H1 (cell line): ENCODE data around the gene TET2. TPM values are rescaled to one million over a fixed set of nuclear protein-coding genes. Genes with fewer than 3 reads are reported as not detected.

Source experiments
- CTCF ChIA-PET: fragments of 300-600 bp; sonication (Branson Sonifier 250); formaldehyde crosslinking; loops from one replicate; lab custom pipeline; 2021; ENCODE audit not compliant: partially characterized antibody; lab: Charles Lee
- POLR2A ChIA-PET: fragments of 300-600 bp; sonication (Branson Sonifier 250); formaldehyde crosslinking; loops from one replicate; lab custom pipeline; 2021; ENCODE audit warnings: inconsistent platforms; ENCODE audit not compliant: partially characterized antibody; lab: Charles Lee
- DNase-seq, 2 experiments: peaks; one replicate each; pipeline versions ENCODE4 v3.0.0 to v3.0.0-alpha.2; 2010 to 2022; ENCODE audit warnings: low spot score in 2 of 2, low read depth in 1 of 2, mixed read lengths in 1 of 2
- FAIRE-seq: peaks from 2 replicates; lab custom pipeline; 2011; peaks lifted over from hg19 to GRCh38; lab: Jason Lieb, UNC
- H2AFZ ChIP-seq: 2 replicates; pipeline ENCODE4 v1.8.1; 2012; ENCODE audit warnings: low read length, inconsistent platforms
- H2AK5ac ChIP-seq: 2 replicates; pipeline ENCODE4 v1.6.1; 2013; ENCODE audit warnings: low read depth, low read length
- H2BK120ac ChIP-seq: replicated peaks from 2 replicates; pipeline ENCODE3; 2013; ENCODE audit warnings: low read depth, low read length, inconsistent platforms
- H2BK12ac ChIP-seq: 2 replicates; pipeline ENCODE4 v1.6.1; 2013; ENCODE audit warnings: low read depth, low read length
- H2BK15ac ChIP-seq: 2 replicates; pipeline ENCODE4 v1.6.1; 2013; ENCODE audit warnings: low read length
- H2BK20ac ChIP-seq: 2 replicates; pipeline ENCODE4 v1.6.1; 2013; ENCODE audit warnings: low read length
- H2BK5ac ChIP-seq: 2 replicates; pipeline ENCODE4 v1.6.1; 2013; ENCODE audit warnings: low read depth, low read length
- H3K14ac ChIP-seq: 2 replicates; pipeline ENCODE4 v1.6.1; 2013; ENCODE audit warnings: inconsistent platforms; ENCODE audit not compliant: insufficient read length
- H3K18ac ChIP-seq: 2 replicates; pipeline ENCODE4 v1.6.1; 2013; ENCODE audit warnings: low read length; ENCODE audit errors: extremely low read depth
- H3K23ac ChIP-seq: 2 replicates; pipeline ENCODE4 v1.6.1; 2013; ENCODE audit warnings: inconsistent platforms; ENCODE audit not compliant: insufficient read length
- H3K23me2 ChIP-seq: 2 replicates; pipeline ENCODE4 v1.6.1; 2013; ENCODE audit warnings: low read depth, low read length
- H3K27ac ChIP-seq: 2 replicates; pipeline ENCODE4 v1.6.1; 2011; ENCODE audit warnings: low read depth, low read length, inconsistent platforms
- H3K27me3 ChIP-seq, 4 experiments: replicated peaks in 1 of 4; 1 replicate in 1 of 4; 2 replicates in 3 of 4; pipeline versions ENCODE4 v1.6.1 to v1.8.1; 2011 to 2013; ENCODE audit warnings: low read length in 3 of 4, mild to moderate bottlenecking in 3 of 4, inconsistent platforms in 2 of 4, mixed read lengths in 2 of 4, moderate library complexity in 1 of 4; ENCODE audit not compliant: control insufficient read depth in 3 of 4, insufficient read depth in 3 of 4; ENCODE audit errors: extremely low read depth in 1 of 4
- H3K36me3 ChIP-seq, 4 experiments: 2 replicates each; pipeline versions ENCODE4 v1.6.1 to v1.8.1; 2011 to 2013; ENCODE audit warnings: mild to moderate bottlenecking in 4 of 4, low read length in 3 of 4, moderate library complexity in 2 of 4, control low read depth in 1 of 4, inconsistent platforms in 1 of 4; ENCODE audit not compliant: insufficient read depth in 4 of 4, control insufficient read depth in 2 of 4
- H3K4ac ChIP-seq: replicated peaks from 2 replicates; pipeline ENCODE3; 2013; ENCODE audit warnings: low read length, low read depth, mixed read lengths, inconsistent platforms; ENCODE audit not compliant: insufficient read length
- H3K4me1 ChIP-seq, 4 experiments: replicated peaks in 1 of 4; 1 replicate in 1 of 4; 2 replicates in 3 of 4; pipeline versions ENCODE4 v1.6.1 to v1.8.1; 2011 to 2013; ENCODE audit warnings: low read length in 3 of 4, inconsistent platforms in 2 of 4, mixed read lengths in 1 of 4; ENCODE audit not compliant: insufficient read depth in 4 of 4, control insufficient read depth in 3 of 4
- H3K4me2 ChIP-seq, 2 experiments: 2 replicates each; pipeline versions ENCODE4 v1.6.1 to v1.8.1; 2011 to 2013; ENCODE audit warnings: low read depth in 2 of 2, low read length in 2 of 2, control low read depth in 1 of 2, inconsistent platforms in 1 of 2, mild to moderate bottlenecking in 1 of 2; ENCODE audit not compliant: insufficient read depth in 1 of 2
- H3K4me3 ChIP-seq, 4 experiments: fragments of 200-600, 300-600 bp in 1 of 4; sonication (generic), shearing (Covaris generic), sonication (Bioruptor Twin) in 1 of 4; 2 replicates each; pipeline versions ENCODE4 v1.5.1 to v1.8.1; 2011 to 2016; ENCODE audit warnings: low read length in 4 of 4, low read depth in 3 of 4, control low read depth in 2 of 4, inconsistent platforms in 2 of 4, mild to moderate bottlenecking in 2 of 4, mixed read lengths in 1 of 4, moderate library complexity in 1 of 4; ENCODE audit not compliant: insufficient read depth in 2 of 4; ENCODE audit errors: extremely low read depth in 1 of 4
- H3K56ac ChIP-seq: replicated peaks from 2 replicates; pipeline ENCODE3; 2013; ENCODE audit warnings: low read depth, mild to moderate bottlenecking, mixed read lengths, low read length, inconsistent platforms; ENCODE audit not compliant: insufficient read length
- H3K79me1 ChIP-seq: 2 replicates; pipeline ENCODE4 v1.6.1; 2013; ENCODE audit warnings: low read depth, low read length, control low read depth
- H3K79me2 ChIP-seq, 2 experiments: 2 replicates each; pipeline versions ENCODE4 v1.6.1 to v1.8.1; 2012 to 2013; ENCODE audit warnings: low read length in 2 of 2, mild to moderate bottlenecking in 2 of 2, inconsistent platforms in 1 of 2; ENCODE audit not compliant: insufficient read depth in 2 of 2, control insufficient read depth in 1 of 2
- H3K9ac ChIP-seq, 4 experiments: replicated peaks in 1 of 4; 1 replicate in 1 of 4; 2 replicates in 3 of 4; pipeline versions ENCODE4 v1.6.1 to v1.8.1; 2011 to 2013; ENCODE audit warnings: low read depth in 3 of 4, low read length in 3 of 4, control low read depth in 2 of 4, mild to moderate bottlenecking in 2 of 4, moderate library complexity in 2 of 4, inconsistent platforms in 1 of 4; ENCODE audit errors: extremely low read depth in 1 of 4
- H3K9me3 ChIP-seq, 2 experiments: 2 replicates each; pipeline versions ENCODE4 v1.6.1 to v1.8.1; 2012 to 2013; ENCODE audit warnings: mild to moderate bottlenecking in 2 of 2, moderate library complexity in 2 of 2, control low read depth in 1 of 2, inconsistent platforms in 1 of 2, low read depth in 1 of 2, low read length in 1 of 2, mixed read lengths in 1 of 2; ENCODE audit not compliant: insufficient read depth in 2 of 2
- H4K20me1 ChIP-seq, 2 experiments: replicated peaks in 1 of 2; 2 replicates each; pipeline versions ENCODE3 to v1.8.1; 2011 to 2013; ENCODE audit warnings: inconsistent platforms in 2 of 2, low read length in 2 of 2, mild to moderate bottlenecking in 1 of 2; ENCODE audit not compliant: insufficient read depth in 2 of 2, control insufficient read depth in 1 of 2
- H4K5ac ChIP-seq: 2 replicates; pipeline ENCODE4 v1.6.1; 2013; ENCODE audit warnings: low read length, low read depth, mixed read lengths, inconsistent platforms; ENCODE audit not compliant: insufficient read length
- H4K8ac ChIP-seq: 2 replicates; pipeline ENCODE4 v1.8.0; 2013; ENCODE audit warnings: mild to moderate bottlenecking, moderate library complexity, low read length, inconsistent platforms; ENCODE audit not compliant: insufficient read depth; ENCODE audit errors: extremely low read depth
- H4K91ac ChIP-seq: replicated peaks from 2 replicates; pipeline ENCODE3; 2013; ENCODE audit warnings: low read length, mixed read lengths, inconsistent platforms; ENCODE audit not compliant: insufficient read length
- BCL11A ChIP-seq, 2 experiments: IDR thresholded peaks; one replicate each; pipeline ENCODE4 v1.6.1; 2011; ENCODE audit warnings: low read depth in 2 of 2, low read length in 2 of 2, mild to moderate bottlenecking in 2 of 2
- CBX5 ChIP-seq: fragments of 300-800, 300-1000 bp; sonication (generic); IDR thresholded peaks from 2 replicates; pipeline ENCODE4 v1.7.1; 2016; ENCODE audit warnings: antibody characterized with exemption, low read length, low read depth
- CBX8 ChIP-seq: fragments of 300-800, 300-1000 bp; sonication (generic); IDR thresholded peaks from 2 replicates; pipeline ENCODE4 v1.7.1; 2016; ENCODE audit warnings: low read depth, low read length, borderline replicate concordance
- CEBPB ChIP-seq: IDR thresholded peaks from 2 replicates; pipeline ENCODE4 v1.6.1; 2012; ENCODE audit warnings: low read depth, low read length
- CTBP2 ChIP-seq: IDR thresholded peaks from 2 replicates; pipeline ENCODE4 v1.7.0; 2011; ENCODE audit warnings: borderline replicate concordance, mild to moderate bottlenecking, moderate library complexity, mixed read lengths, low read length; ENCODE audit not compliant: insufficient read depth, insufficient read length
- HDAC6 ChIP-seq: IDR thresholded peaks from one replicate; pipeline ENCODE4 v1.7.1; 2012; ENCODE audit warnings: low read depth, mild to moderate bottlenecking, inconsistent platforms, low read length, moderate library complexity
- JUN ChIP-seq: IDR thresholded peaks from 2 replicates; pipeline ENCODE4 v1.6.1; 2011; ENCODE audit warnings: low read depth, mild to moderate bottlenecking, improper control_type of control experiment, low read length
- RBBP5 ChIP-seq: IDR thresholded peaks from 2 replicates; pipeline ENCODE4 v1.7.1; 2012; ENCODE audit warnings: low read depth, mild to moderate bottlenecking, inconsistent platforms, low read length, moderate library complexity, borderline replicate concordance
- RXRA ChIP-seq: IDR thresholded peaks from 2 replicates; pipeline ENCODE4 v1.6.1; 2011; ENCODE audit warnings: low read depth, mild to moderate bottlenecking, low read length, moderate library complexity; ENCODE audit not compliant: insufficient read depth
- SIX5 ChIP-seq: IDR thresholded peaks from 2 replicates; pipeline ENCODE4 v1.6.1; 2011; ENCODE audit warnings: mild to moderate bottlenecking, low read depth, low read length
- TAF7 ChIP-seq: optimal IDR thresholded peaks from 2 replicates; pipeline ENCODE3; 2011; ENCODE audit warnings: low read depth, mild to moderate bottlenecking, inconsistent platforms, low read length, moderate library complexity, borderline replicate concordance
- WGBS, 2 experiments: shearing (Covaris generic) in 1 of 2; methylation state at CpG; one replicate each; pipeline versions ENCODE4 v1.1.6 to v1.1.7; 2013 to 2015; ENCODE audit warnings: low lambda C conversion rate in 2 of 2, mixed read lengths in 2 of 2, inconsistent platforms in 1 of 2, low coverage in 1 of 2, missing lambda C conversion rate in 1 of 2; ENCODE audit not compliant: insufficient replicate concordance in 2 of 2, insufficient coverage in 1 of 2, insufficient read length in 1 of 2; ENCODE audit errors: extremely low coverage in 1 of 2, missing lambda C conversion rate in 1 of 2; 5-methylcytosine and 5-hydroxymethylcytosine counted together
- polyA plus RNA-seq, 7 experiments: library from polyadenylated mRNA; depleted of rRNA in 3 of 7; stranded (reverse) in 5 of 7; unstranded in 2 of 7; fragments of >200 nt in 5 of 7; fragments of 200-250 nt in 2 of 7; gene quantifications; 1 replicate in 5 of 7; 2 replicates in 1 of 7; 4 replicates in 1 of 7; pipeline versions ENCODE4 v1.2.1 to v1.2.3, GENCODE V29; 2011 to 2013; ENCODE audit warnings: missing spikeins in 2 of 7, mixed read lengths in 2 of 7
- total RNA-seq: library from RNA; stranded (reverse); fragmentation: NEBNext Ultra II Directional; extraction: Animal tissue kit (Norgen Biotek cat#: 25700); gene quantifications from 2 replicates; pipeline ENCODE4 v1.2.1, GENCODE V29; 2021

Gene TET2
- total and polyA plus RNA-seq, 2 of the 8 experiments (the other 6 are each of a cell fraction or from before 2014, with no cell fraction given), result 1.0 to 2.6 TPM

DNA sequence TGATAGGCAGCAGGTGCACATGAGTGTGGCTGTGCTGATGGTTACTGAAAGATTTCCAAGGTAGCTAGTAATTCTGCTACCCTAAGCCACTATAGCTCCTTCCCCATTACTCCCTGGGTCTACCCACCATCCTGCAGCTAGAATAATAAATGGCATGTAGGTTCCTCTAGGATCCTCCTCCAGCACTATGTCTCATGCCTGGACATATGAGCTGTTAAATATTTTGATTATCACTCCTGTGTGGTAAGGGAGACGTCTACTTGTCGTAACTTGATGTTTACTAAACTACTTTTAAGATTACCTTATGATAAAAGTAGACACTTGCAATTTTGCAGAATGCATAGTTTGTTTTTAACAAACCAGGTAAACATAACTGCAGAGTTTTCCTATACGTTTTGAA lies 35.5 kb downstream of the TET2 start:
- Histone ChIP-seq H2BK15ac (no peak overlapping the region), H3K4me2 (no peak overlapping the region), H2BK120ac (no peak overlapping the region), H2BK12ac (no peak overlapping the region), H2BK20ac (no peak overlapping the region), H4K91ac (no peak overlapping the region), H3K4ac (no peak overlapping the region), H3K18ac (no peak overlapping the region), H3K14ac (no peak overlapping the region), H4K5ac (no peak overlapping the region), H3K56ac (no peak overlapping the region), H2BK5ac (no peak overlapping the region), H3K36me3 (no peaks in the 10 kb centered on the region), H2AFZ (no peak overlapping the region)
- no peak for DNase-seq
- TF ChIP-seq TAF7, result no peak
- TF ChIP-seq CBX5, result no peak
- no peak for TF ChIP-seq BCL11A (IDR thresholded peaks at IDR 0.05; ENCODE audit: low read depth in 2 of 2, low read length in 2 of 2)
- no peak for TF ChIP-seq JUN
- no peak for TF ChIP-seq SIX5
- no peak for TF ChIP-seq CTBP2
- no peak for TF ChIP-seq HDAC6
- TF ChIP-seq RXRA, result no peak
- TF ChIP-seq CBX8, result no peak
- no peak for TF ChIP-seq RBBP5
- TF ChIP-seq CEBPB, result no peak
- TF ChIP-seq, all 59 proteins: peak for 0
- Histone ChIP-seq H3K27me3 (no peaks in the 10 kb centered on the region), H3K79me2 (no peaks in the 10 kb centered on the region), H3K9ac (no peak overlapping the region), H3K23me2 (no peaks in the 10 kb centered on the region), H3K27ac (no peak overlapping the region), H3K4me3 (no peak overlapping the region), H3K9me3 (no peaks in the 10 kb centered on the region), H3K4me1 (no peaks in the 10 kb centered on the region), H3K23ac (no peak overlapping the region), H3K79me1 (no peaks in the 10 kb centered on the region), H2AK5ac (no peak overlapping the region), H4K20me1 (no peaks in the 10 kb centered on the region), H4K8ac (no peak overlapping the region)
- 78% methylated on average over 3 of the region's 3 CpGs; no CpG with 5 or more reads in 1 of the 2 experiments for WGBS, 2 experiments
- POLR2A ChIA-PET, result no interaction called here
- FAIRE-seq, result no peak
- CTCF ChIA-PET, result interaction anchor here (0.6 kb wide), 1 partner anchor 14 kb away, joined by 4 read pairs; no protein-coding TSS in a partner anchor
